K562 (cell line): ENCODE results near the gene NES. TPM values are rescaled to one million over a fixed set of nuclear protein-coding genes. Genes with fewer than 3 reads are reported as not detected.

Experiments
- CREB1 ChIP-seq, 2 experiments: sonication (generic) in 1 of 2; formaldehyde crosslinking in 1 of 2; IDR thresholded peaks; 2 replicates each; pipeline versions ENCODE4 v1.6.1 to v1.8.0; 2012 to 2022; ENCODE audit warnings: inconsistent platforms in 1 of 2, mild to moderate bottlenecking in 1 of 2, missing genetic modification reagents in 1 of 2, moderate library complexity in 1 of 2
- DMBX1 ChIP-seq: fragments of 250-450 bp; sonication (Bioruptor Pico); IDR thresholded peaks from 2 replicates; pipeline ENCODE4 v1.8.0; 2022; ENCODE audit warnings: inconsistent platforms, mild to moderate bottlenecking, moderate library complexity, borderline replicate concordance
- FOXA1 ChIP-seq: fragments of 450-650 bp; IDR thresholded peaks from 2 replicates; pipeline ENCODE4 v1.6.1; 2016; ENCODE audit warnings: mild to moderate bottlenecking, borderline replicate concordance
- GATA2 ChIP-seq: sonication (generic); formaldehyde crosslinking; IDR thresholded peaks from 2 replicates; pipeline ENCODE4 v1.4.0; 2020; ENCODE audit warnings: mild to moderate bottlenecking, missing genetic modification reagents
- HMG20A ChIP-seq: fragments of 450-650 bp; formaldehyde crosslinking; conservative IDR thresholded peaks from 2 replicates; pipeline ENCODE4 v1.4.0; 2020; ENCODE audit warnings: mild to moderate bottlenecking, mixed read lengths
- PTTG1 ChIP-seq: fragments of 450-650 bp; IDR thresholded peaks from 2 replicates; pipeline ENCODE4 v1.6.1; 2016; ENCODE audit warnings: low read depth, mild to moderate bottlenecking, missing genetic modification characterization, missing compliant biosample characterization
- RAD21 ChIP-seq, 2 experiments: fragments of 250-450 bp in 1 of 2; fragments of 450-650 bp in 1 of 2; sonication (Bioruptor Pico) in 1 of 2; formaldehyde crosslinking in 1 of 2; IDR thresholded peaks in 1 of 2; conservative IDR thresholded peaks in 1 of 2; 2 replicates each; pipeline versions ENCODE4 v1.4.0 to v1.8.0; 2020 to 2022; ENCODE audit warnings: mild to moderate bottlenecking in 2 of 2, moderate library complexity in 1 of 2
- polyA plus RNA-seq, 8 experiments: library from polyadenylated mRNA; depleted of rRNA in 4 of 8; stranded (reverse) in 5 of 8; unstranded in 3 of 8; fragments of >200 nt; fragmentation: Nextera tagmentation in 2 of 8; fragmentation: Illumina TruSeq in 1 of 8; extraction: Ambion mirVana in 2 of 8; extraction: Trizol in 1 of 8; gene quantifications; 2 replicates each; pipeline versions ENCODE4 v1.2.1 to v1.2.3, GENCODE V29; 2011 to 2014; ENCODE audit warnings: inconsistent platforms in 1 of 8, missing spikeins in 1 of 8
- total RNA-seq, 7 experiments: library from RNA; depleted of rRNA in 6 of 7; stranded (reverse); fragments of >200 nt in 6 of 7; fragmentation: Illumina TruSeq in 2 of 7; extraction: Trizol in 2 of 7; gene quantifications; 2 replicates each; pipeline versions ENCODE4 v1.2.1 to v1.2.3, GENCODE V29; 2011 to 2021; ENCODE audit warnings: low replicate concordance in 1 of 7
- TF ChIP-seq, protein P1 (sequence below), 2 experiments: fragments of 450-650 bp in 1 of 2; IDR thresholded peaks; 2 replicates each; pipeline ENCODE4 v1.6.1; 2011 to 2017; ENCODE audit warnings: low read depth in 2 of 2, antibody characterized with exemption in 1 of 2, borderline replicate concordance in 1 of 2, low read length in 1 of 2, mild to moderate bottlenecking in 1 of 2, mixed read lengths in 1 of 2; ENCODE audit not compliant: control insufficient read depth in 1 of 2
- TF ChIP-seq, protein P2 (sequence below), 2 experiments: fragments of 250-450 bp in 1 of 2; fragments of 450-650 bp in 1 of 2; sonication (Bioruptor Pico) in 1 of 2; IDR thresholded peaks; 2 replicates each; pipeline versions ENCODE4 v1.6.1 to v1.8.0; 2016 to 2021; ENCODE audit warnings: mild to moderate bottlenecking in 2 of 2, moderate library complexity in 2 of 2, missing compliant biosample characterization in 1 of 2, missing genetic modification characterization in 1 of 2
- TF ChIP-seq, protein P3 (sequence below): fragments of 450-650 bp; conservative IDR thresholded peaks from 2 replicates; pipeline ENCODE4 v1.6.1; 2016; ENCODE audit warnings: missing genetic modification characterization, low read depth, mild to moderate bottlenecking, missing compliant biosample characterization, moderate library complexity

The NES gene
- total and polyA plus RNA-seq, 9 of the 15 experiments (the other 6 are each of a cell fraction or from before 2014, with no cell fraction given), result 0.10 to 8.6 (median 4.2) TPM

DNA sequence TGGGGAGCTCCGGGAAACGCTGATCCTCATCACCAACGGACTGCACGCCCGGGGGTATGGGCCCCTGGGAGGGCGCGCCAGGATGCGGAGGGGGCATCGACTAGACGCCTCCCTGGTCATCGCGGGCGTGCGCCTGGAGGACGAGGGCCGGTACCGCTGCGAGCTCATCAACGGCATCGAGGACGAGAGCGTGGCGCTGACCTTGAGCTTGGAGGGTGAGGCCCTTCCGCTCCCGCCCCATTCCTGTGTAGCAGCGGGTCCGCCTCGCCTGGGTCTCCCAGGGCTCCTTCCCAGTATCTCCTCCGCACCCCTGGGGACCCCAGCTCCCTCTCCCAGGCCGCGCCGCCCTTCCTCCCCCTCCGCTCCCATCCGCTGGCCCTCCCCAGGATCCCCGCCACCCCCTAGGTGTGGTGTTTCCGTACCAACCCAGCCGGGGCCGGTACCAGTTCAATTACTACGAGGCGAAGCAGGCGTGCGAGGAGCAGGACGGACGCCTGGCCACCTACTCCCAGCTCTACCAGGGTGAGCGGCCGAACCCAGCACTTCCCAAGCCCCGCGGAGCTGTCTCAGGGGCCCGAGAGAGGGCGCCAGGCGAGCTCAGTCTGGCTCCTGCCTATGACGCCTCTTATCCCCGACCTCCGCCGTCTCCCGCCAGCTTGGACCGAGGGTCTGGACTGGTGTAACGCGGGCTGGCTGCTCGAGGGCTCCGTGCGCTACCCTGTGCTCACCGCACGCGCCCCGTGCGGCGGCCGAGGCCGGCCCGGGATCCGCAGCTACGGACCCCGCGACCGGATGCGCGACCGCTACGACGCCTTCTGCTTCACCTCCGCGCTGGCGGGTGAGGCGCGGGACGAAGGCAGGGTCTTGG, 53.0 kb downstream of the NES start (continued):
- TF ChIP-seq, protein P1, sequence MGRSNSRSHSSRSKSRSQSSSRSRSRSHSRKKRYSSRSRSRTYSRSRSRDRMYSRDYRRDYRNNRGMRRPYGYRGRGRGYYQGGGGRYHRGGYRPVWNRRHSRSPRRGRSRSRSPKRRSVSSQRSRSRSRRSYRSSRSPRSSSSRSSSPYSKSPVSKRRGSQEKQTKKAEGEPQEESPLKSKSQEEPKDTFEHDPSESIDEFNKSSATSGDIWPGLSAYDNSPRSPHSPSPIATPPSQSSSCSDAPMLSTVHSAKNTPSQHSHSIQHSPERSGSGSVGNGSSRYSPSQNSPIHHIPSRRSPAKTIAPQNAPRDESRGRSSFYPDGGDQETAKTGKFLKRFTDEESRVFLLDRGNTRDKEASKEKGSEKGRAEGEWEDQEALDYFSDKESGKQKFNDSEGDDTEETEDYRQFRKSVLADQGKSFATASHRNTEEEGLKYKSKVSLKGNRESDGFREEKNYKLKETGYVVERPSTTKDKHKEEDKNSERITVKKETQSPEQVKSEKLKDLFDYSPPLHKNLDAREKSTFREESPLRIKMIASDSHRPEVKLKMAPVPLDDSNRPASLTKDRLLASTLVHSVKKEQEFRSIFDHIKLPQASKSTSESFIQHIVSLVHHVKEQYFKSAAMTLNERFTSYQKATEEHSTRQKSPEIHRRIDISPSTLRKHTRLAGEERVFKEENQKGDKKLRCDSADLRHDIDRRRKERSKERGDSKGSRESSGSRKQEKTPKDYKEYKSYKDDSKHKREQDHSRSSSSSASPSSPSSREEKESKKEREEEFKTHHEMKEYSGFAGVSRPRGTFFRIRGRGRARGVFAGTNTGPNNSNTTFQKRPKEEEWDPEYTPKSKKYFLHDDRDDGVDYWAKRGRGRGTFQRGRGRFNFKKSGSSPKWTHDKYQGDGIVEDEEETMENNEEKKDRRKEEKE (IDR thresholded peaks at IDR 0.05; ENCODE audit: borderline replicate concordance in 1 of 2, control insufficient read depth in 1 of 2, low read depth in 2 of 2, low read length in 1 of 2), result no peak
- TF ChIP-seq, protein P2, sequence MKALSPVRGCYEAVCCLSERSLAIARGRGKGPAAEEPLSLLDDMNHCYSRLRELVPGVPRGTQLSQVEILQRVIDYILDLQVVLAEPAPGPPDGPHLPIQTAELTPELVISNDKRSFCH (CRISPR knock-in tag; IDR thresholded peaks at IDR 0.05), result no peak
- TF ChIP-seq, protein P2 (tag; IDR thresholded peaks at IDR 0.05), result no peak
- TF ChIP-seq GATA2 (CRISPR knock-in tag), result no peak
- peak; percentile 91 for TF ChIP-seq CREB1 (IDR thresholded peaks at IDR 0.05)
- TF ChIP-seq CREB1 (CRISPR knock-in tag; IDR thresholded peaks at IDR 0.05), result peak; percentile 85
- TF ChIP-seq, protein P3, sequence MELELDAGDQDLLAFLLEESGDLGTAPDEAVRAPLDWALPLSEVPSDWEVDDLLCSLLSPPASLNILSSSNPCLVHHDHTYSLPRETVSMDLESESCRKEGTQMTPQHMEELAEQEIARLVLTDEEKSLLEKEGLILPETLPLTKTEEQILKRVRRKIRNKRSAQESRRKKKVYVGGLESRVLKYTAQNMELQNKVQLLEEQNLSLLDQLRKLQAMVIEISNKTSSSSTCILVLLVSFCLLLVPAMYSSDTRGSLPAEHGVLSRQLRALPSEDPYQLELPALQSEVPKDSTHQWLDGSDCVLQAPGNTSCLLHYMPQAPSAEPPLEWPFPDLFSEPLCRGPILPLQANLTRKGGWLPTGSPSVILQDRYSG (tag), result no peak
- TF ChIP-seq HMG20A (CRISPR knock-in tag), result no peak
- TF ChIP-seq DMBX1 (CRISPR knock-in tag), result peak; percentile 72; the same call in 1 of the 2 replicates
- no peak for TF ChIP-seq PTTG1 (tag)
- TF ChIP-seq FOXA1, result no peak
- TF ChIP-seq RAD21 (CRISPR knock-in tag; conservative IDR thresholded peaks at IDR 0.05 in 1 of 2, IDR thresholded peaks at IDR 0.05 in 1 of 2), result no peak
